ENCODE results near the gene GPS1.

GPS1 gene

DNA sequence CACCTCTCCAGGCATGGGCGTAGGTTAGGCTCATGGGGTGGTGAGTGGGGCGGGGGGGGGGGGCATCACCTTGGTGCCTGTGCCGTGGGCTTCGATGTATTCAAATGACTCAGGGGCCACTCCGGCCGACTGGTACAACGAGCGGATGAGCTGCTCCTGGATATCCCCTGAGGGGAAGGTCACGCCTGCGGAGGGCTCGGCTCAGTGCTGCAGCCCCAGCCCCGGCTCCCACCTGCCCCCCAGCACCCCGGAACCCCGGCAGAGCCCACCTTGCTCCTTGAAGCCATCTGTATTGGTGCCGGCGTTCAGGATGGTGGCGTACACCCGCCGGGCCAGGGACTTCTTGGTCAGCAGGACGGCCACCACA, 40.9 kb downstream of the GPS1 start:
- DNase-seq: no peak

DNA sequence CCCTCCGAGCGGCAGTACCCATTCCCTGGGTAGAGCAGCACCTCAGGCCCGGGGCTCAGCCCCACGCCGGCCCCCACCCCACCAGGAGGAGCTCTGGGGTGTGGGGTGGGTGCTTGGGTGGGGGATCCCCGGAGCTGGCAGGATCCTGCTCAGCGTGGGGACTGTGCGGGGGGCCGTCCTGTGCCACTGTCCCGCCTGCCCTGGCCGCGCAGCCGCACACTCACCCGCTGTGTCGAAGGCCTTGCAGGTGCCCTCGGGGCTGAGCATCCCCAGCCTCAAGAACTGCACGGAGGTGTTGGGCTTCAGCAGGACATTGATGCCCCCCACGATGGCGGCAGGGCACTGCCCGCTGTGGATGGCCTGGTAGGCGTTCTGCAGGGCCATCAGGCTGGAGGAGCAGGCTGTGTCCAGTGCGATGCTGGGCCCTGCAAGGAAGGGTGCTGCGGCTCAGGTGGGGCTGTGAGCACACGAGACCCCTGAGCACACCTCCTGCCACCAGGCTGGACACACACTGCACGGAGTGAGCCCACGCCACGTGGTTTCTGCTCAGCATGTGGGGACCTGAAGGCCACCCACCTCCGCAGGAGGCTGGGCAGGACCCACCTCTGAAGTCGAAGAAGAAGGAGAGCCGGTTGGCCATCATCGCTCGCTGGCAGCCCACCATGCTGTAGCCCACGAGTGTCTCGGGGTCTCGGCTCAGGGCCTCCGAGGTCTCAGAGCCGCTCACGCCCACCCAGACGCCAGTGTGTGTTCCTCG, 41.5 kb downstream of the GPS1 start:
- DNase-seq: peak; percentile 0

DNA sequence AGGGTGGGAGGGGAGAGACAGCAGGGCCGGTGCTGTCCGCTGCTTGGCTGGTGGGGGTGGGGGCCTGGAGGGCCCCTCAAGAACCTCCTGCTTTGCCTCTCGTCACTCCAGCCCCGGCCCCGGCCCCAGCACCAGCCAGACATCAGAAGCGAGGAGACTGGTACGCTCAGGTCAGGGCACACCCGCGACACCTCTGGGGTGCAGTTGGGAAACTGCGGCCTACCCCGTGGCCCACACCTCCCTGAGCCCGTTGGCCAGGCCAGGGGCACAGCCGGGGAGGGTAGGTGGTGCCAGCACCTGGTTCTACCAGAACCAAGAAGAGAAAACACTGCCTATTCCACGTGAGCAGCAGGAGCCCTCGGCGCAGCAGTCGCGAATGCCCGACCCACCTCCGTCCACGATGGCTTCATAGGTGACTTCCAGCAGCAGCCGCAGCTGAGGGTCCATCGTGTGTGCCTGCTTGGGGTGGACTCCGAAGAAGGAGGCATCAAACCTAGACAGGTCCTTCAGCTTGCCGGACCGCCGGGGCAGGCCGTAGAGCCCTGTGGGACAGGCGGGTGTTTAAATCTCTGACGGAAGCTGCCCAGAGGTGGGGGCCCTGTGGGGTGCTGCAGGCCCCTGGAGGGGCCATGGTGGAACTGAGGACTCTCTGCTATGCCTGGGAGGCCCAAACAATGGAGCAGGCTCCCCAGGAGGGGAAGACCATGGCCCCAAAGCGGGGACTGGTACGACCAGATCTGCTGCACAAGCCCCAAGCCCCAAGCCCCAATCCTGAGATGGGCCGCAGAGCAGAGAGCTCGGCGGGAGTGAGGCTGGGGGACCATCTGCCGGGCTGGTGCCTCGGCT, 43.5 kb downstream of the GPS1 start:
- DNase-seq: no peak

DNA sequence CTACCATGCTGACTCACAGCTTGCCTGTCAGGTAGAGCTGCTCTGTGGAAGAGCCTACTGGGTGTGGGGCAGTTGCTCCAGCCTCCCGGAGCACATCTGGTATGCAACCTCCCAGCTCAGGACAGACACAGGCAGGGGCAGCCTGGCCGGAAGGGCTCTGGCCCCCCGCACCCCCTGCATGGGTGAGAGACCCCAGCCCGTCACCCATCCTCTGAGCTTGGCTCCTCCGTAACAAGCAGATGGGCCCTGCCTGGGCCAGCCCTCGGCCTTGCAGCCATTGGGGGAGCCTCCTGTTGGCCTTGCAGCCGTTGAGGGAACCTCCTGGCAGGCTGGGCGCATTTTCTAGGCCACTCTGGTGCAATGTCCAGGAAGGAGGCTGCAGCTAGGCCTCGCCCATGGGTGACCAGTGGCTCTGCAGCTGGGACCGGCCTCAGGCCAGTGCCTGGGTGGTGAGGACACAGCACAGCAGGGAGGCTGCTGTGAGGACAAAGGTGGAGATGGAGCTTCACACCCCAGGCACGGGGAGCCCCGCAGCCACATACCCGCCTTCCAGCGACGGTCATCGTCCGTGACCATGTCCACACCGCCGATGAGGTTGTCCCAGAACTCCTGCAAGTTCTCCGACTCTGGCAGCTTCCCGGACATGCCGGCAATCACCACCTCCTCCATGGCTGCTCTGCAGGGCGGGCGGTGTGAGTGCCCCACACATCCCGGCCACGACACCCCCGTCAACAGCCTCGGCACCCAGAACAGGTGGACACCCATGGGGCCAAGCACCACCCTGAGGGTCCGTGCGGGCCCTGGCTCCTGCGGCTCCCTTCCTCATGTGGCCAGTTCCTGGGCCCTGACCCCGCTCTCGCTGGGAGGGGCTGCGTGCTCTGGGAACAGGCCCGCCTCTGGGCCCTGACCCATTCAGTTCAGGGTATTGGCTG, 44.3 kb downstream of the GPS1 start:
- no peak for DNase-seq

DNA sequence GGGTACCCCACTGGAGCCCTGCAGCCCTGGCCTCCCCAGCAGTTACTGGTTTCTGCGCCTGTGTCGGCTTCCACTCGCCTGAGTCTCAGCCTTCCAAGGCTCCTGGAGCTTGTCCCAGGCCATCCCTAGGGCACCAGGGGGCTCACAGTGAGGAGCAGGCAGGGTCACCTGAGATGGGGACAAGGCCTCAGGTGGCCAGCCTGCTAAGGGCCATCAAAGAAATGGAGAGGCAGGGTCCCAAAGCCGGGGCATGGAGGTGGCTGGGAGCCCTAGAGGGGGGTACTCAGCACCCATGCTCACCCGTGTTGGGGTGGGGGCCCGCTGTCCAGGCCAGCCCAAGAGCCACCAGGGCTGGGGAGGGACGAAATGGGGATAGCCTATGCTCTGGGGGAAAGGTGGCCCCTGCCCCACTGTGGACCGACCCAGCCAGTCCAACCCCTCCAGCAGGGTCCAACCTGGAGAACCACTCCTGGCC, 45.0 kb downstream of the GPS1 start:
- DNase-seq: no peak

DNA sequence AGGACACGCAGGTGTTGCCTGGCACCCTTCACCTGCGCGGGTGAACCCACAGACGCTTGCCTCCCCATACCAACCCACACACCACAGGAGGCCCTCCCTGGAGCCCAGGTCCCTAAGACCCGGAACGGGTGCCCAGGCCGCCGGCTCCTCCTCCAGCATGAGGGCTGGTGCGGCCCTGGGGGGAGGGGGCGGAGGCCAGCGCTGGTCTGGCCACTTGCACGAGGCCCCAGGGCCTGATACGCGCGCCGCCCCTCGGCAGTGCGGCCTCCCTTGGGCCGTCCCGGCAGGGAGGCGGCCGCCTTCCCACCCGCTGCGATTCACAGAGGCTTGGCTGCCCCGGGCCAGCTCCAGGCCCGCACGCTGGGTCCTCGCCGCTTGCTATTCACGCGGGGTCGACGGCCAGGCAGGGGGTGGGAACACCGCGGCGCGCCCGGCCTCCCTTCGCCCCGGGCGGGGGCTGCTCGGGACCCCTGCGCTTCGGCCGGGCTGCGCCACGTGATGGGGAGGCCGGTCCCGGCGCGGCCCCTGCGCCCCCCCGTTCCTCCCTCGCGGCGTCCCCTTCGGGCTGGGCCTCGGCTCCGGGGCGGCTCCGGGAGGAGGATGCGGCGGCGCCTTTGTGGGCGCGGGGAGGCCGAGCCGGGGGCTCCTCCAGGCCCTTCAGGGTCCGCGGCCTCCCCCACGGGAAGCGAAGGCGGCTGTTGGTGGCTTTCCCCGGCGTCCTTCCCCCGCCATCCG, 45.7 kb downstream of the GPS1 start:
- peak; percentile 25 for DNase-seq

DNA sequence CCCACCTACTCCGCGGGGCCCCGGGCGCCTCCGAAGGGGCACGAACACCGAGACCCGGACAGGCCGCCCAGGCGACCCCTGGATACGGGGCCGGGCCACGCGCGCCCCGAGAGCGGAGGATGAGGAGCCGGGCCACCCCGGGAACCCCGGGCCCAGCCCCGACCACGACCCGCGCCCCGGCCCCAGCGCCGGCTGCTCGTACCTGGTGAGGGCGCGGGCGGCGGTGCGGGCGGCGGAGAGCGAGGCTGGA, 46.1 kb downstream of the GPS1 start:
- DNase-seq: no peak

DNA sequence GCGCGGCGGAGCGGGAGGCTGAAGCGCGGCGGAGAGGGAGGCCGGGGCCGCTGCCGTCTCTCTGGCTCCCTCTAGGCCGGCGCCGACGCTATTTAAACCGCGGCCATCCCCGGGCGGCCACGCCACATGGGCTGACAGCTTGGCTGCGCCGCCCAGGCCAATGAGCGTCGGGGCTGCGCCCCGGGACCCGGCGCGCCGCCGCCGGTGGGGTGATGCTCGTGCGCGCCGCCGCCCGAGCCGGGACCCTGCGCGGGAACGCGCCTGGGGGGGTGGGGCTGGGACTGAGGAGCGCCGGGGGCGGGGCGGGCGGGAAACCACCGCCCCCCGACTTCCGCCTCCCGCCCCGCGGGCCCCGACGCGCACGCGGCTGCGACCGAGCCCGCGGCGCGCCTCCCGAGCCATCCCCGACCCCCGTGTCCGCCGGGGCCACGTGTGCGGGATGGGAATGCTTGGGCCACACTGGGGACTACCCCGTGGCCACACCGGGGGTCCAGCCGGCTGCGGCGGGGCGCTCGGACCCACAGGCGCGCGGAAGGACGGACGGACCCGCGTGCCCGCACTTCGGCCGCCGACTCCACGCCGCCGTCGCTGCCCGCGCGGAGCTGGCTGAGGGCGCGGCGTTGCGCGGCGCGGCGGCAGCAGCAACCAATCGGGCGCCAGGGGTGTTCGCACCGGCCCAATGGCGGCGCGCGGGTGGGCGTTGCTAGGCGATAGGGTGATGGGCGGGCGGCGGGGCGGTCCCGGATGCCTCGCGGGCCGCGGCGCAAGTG, 46.7 kb downstream of the GPS1 start, which contains the start of gene FASN:
TSS of gene FASN (minus strand) at position 68 of the 770 bp plus-strand sequence. CDS start 1,791 bp downstream, outside the sequence.
- DNase-seq: peak; percentile 96

DNA sequence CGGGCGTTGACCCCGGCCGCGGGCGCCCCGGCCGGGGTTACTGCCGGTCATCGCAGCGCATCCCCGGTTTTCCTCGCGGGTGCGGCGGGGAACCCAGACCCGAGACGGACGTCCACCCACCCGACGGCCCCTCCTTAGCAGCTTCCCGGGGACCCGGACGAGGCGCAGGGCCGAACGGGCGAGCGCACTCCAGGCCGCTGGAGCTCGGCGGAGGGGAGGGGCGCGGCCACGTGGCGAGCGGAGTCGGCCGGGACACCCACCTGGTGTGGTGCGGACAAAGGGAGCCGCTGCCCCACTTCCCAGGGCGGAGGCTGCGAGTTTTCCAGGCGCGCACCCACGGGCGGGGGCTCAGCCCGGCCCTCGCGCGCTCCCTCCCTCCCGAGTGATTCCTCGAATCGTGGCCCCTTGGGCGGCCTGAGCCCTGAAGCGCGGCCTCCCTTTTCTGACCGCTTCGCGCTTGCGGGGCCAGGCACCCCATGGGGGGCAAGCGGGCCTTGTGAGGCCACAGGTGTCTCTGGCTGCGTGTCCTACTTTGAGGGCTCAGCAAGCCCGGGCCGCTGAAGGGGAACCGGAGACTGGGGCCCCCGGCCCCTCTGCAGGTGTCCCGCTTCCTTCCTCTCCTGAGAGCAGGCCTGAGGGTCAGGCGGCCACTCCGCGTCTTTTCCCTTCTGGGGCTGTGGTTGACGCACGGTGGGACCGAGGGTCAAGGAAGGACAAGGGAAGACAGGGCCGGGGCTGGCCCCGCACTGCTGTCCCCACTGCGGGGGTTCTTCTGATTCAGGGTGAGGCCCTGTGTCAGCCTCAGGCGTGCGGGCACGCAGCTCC, 47.5 kb downstream of the GPS1 start:
- no peak for DNase-seq

DNA sequence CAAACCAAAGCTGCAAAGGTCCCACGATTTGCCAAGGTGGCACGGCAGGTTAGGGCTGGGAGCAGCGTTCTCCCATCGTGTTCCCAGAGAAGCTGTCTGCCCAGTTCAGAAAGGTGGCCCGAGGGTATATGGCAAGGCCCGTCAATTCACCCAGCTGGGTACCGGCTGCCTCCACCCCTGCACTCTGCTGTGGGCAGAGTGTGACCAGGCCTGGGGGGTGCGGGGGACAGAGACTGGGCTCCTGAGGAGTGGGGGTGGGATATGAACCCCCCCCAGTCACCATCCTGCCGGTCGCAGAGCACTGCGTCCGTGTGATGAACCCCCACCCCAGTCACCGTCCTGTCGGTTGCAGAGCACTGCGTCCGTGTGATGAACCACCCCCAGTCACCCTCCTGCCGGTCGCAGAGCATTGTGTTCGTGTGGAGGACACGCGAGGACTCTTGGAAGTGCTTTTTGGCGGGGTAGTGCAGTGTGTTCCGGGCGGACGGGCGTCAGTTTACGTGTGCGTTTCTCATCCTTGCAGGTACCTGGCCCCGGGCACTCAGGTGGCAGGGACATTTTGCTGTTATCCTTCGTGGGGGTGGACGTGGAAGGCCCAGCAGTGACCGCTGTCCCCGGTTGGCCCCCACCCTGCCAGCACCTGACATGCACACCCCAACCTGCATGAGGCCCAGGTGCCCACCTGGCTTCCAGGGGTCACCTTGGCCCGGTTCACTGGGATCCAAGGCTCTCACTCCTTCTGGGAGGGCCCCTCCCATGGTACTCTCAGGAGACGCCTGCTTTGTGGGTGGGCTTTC, 49.0 kb downstream of the GPS1 start:
- DNase-seq: no peak

DNA sequence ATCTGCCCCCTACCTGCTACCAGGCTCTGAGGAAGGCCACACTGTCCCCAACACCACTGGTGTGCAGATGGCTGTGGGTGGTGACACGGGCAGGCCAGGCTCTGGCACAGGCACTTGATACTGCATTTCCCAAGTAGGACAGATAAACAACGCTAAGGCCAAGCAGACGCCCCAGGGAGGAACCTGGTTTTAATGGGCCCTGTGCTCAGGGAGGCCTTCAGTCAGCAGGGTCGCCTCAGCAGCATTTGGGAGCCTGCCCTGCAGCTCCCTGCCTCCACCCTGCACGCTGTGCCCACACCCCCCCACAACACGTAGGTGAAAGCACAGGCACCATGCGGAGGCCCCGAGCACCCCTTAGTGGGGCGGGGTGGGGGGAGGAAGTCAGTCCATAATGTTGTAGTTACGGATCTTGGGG, 49.6 kb downstream of the GPS1 start:
- DNase-seq: no peak

DNA sequence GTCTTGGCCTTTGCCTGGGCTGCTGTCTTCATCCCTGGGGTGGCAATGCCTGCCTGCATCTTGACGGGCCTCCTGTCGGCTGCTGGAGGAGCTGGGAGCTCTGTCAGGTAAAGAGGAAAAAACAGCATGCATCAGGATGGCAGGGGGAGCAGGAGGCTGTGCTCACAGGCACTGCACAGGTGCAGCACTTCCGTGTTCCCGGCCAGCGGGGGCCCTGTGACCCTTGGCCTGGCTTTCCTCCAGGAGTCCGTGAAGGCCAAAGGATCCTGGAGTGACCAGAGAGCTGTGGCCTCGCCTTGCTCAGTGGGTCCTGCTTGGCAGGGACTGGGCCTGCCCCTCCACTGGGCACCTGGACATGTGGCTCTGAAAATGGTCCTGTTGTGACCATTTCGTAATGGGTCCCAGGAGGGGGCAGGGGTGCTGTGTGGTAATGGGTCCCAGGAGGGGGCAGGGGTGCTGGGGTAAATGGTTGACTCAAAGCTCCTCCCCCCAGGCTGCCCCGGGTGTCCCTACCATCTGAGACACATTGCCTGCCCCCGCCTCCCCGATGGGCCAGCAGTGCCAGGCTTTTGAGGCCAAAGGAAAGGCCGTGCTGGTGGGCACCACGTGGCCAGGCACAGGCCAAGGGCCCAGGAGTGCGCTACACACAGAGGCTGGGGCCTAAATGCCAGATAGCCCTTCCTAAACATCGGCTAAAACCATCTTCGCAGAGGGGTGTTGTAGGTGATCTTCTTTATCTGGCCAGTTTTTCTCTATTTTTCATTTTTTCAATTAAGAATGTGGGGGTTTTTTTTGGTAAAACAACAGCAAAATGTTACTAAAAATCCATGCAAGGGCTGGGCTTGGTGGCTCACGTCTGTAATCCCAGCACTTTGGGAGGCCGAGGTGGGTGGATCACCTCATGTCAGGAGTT, 50.3 kb downstream of the GPS1 start:
- DNase-seq: no peak

DNA sequence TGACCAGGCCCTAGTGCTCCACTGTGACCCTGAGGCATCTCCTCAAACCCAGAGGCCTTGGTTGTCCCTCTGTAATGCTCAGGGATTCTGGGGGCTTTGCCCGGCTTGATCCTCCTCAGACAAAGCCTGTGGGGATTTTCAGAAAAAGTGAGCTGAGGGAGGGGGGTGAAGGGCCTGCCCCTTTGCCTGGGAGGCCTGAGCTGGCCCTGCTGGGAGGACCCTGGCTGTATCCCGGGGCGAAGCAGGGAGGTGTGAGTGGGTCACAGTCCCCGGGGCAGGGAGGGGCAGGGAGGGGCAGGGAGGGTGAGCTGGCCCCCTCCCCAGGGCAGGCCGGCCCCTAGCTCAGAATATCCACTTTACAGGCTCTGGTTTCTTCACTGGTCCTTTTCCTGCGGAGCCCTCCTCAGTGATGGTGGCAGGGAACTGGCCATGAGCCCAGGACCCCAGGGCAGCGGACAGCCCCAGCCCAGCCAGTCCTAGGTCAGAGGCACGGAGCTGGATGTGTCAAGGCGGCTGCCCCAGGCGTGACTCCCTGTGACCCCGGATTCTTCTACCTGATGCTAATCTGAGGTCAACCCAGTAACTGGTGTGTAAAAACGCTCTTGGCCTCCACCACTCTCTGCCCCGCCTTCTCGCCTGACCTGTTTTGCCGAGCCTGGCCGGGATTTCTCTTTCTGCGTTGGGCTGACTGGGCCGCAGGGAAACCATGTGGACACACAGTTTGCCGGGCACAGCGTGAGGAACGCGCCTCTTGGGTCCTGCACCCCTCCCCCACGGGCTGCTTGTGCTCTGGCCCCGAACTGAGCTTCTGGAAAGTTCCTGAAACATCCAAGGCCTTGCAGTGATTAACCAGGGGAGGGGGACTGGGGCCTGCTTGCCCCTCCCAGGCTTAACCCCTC, 52.1 kb downstream of the GPS1 start:
- DNase-seq: no peak

DNA sequence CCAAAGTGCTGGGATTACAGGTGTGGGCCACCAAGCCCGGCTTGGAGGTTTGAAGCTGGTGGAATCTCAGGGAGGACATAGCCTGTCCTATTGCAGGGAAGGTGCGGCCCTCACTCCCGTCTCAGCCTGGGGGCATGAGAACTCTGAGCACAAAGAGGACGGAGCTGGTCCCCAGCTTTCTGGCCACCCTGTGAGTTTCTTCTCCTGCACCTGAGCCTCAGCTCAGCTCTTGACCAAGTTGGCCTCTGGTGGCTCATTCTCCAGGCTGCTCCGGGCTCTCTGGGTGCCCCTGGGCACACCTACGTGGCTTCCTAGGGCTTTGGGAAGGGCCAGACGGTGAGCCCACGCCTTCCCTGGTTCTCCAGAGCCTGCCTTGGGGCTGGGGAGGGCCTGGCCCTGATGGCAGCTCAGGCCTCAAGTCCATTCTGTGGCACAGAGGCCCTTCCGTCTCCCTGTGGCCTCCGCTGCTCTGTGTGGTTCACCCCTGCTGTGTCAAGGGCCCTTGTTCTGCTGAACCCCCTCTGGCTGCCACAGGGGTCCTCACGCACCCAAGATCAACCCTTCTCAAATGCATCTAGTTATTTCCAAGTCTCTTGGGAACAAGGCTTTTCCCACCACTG, 53.2 kb downstream of the GPS1 start:
- no peak for DNase-seq

DNA sequence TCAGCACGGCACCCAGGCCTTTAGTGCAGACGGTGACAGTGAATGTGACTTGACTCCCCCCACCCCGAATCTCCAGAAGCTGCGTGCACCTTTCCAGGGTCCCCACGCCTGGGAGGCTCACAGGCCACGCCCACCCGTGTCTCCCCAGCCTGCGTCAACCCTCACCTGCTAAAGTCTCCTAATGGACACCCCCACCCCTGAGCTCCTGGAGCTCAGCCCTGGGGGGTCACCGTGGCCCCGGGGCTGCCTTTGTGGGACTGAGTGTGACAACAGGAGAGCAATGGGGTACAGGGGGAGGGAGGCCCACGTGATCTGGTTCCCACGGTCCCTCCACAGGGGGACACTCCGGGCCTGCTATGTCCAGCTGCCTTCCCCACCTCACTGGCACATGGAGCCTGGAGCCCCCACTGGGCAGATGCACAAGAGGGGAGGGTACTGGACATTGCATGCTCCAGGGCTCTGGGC, 53.8 kb downstream of the GPS1 start:
- DNase-seq: no peak

DNA sequence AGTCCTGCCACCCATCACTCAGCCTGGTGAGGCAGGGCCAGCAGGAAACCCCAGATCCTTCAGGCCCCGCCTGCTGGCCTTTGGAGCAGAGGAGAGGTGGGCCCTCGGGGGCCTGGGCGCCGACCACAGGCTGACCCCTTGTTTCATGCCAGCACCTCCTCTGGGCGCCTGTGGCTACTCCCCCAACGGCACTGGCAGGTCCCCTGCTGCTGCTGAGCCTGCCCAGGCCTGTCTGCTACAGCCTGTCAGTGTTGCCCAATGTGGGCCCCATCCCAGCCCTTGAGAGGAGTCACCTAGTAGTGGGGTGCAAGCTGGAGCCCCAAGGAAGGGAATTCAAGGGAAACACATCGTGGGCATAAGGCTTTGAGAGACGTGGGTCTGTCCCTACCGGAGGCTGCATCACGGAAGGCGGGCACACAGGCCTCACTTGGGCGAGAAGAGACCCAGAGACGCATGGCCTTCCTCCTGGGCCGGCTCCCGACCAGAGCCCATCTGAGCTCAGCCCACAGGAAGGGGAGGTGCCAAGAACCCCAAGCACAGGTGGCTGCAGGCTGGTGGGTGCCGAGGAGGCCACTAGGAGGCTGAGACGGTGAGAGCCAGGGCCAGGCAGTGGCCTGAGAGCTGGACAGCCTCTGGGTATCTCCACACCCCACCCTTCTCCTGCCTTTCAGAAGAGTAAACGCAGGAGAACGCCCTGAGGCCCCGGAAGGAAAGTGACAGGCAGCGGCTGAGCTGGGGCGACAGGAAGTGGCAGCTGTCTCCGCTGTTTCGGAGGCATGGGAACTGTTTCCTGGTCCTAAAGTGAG, 54.4 kb downstream of the GPS1 start:
- DNase-seq: peak; percentile 73
